ENCODE data around the gene ENTHD1. TPM values are rescaled to one million over a fixed set of nuclear protein-coding genes. Genes with fewer than 3 reads are reported as not detected.

ENTHD1 gene
- total and polyA plus RNA-seq, 9 of the 15 experiments (the other 6 are each of a cell fraction or from before 2014, with no cell fraction given) = 0.13 to 0.98 (median 0.35) TPM

- no peak for TF ChIP-seq BCLAF1 (IDR thresholded peaks at IDR 0.05; ENCODE audit: borderline replicate concordance in 1 of 2, control insufficient read depth in 1 of 2, low read depth in 2 of 2, low read length in 1 of 2)
- TF ChIP-seq UBTF (IDR thresholded peaks at IDR 0.05; ENCODE audit: borderline replicate concordance in 1 of 2, low read depth in 2 of 2, low read length in 2 of 2) = no peak
- no peak for TF ChIP-seq TOE1 (IDR thresholded peaks at IDR 0.05; ENCODE audit: borderline replicate concordance)
- TF ChIP-seq TOE1 (CRISPR knock-in tag; IDR thresholded peaks at IDR 0.05; ENCODE audit: borderline replicate concordance, low read depth) = no peak
- no peak for TF ChIP-seq ILK (tag; IDR thresholded peaks at IDR 0.05; ENCODE audit: borderline replicate concordance, low read depth)
- no peak for TF ChIP-seq THRB (CRISPR knock-in tag; conservative IDR thresholded peaks at IDR 0.05)
- TF ChIP-seq LARP7 (IDR thresholded peaks at IDR 0.05) = no peak
- TF ChIP-seq ZNF175 (CRISPR knock-in tag; IDR thresholded peaks at IDR 0.05; ENCODE audit: low read depth) = no peak
- no peak for TF ChIP-seq ZNF592 (IDR thresholded peaks at IDR 0.05)
- TF ChIP-seq CTCFL (IDR thresholded peaks at IDR 0.05; ENCODE audit: borderline replicate concordance, insufficient read depth, low read depth, low read length, poor library complexity, severe bottlenecking) = no peak
- no peak for TF ChIP-seq ZFPM2 (CRISPR knock-in tag; IDR thresholded peaks at IDR 0.05)
Measured at GRCh38 chr22:39739338-39740027, 154.1 kb downstream of the ENTHD1 start (continued).

Data from K562 (cell line).